AG04449 (cell line): Measurements from ENCODE around the gene PRR23E.

ENCODE experiments used
- CTCF ChIA-PET: fragments of 350-600 bp; formaldehyde crosslinking; extraction: SDS; loops from one replicate; lab custom pipeline; 2021; ENCODE audit warnings: antibody characterized with exemption; lab: Yijun Ruan, JAX
- POLR2A ChIA-PET: fragments of 400-600, 350-600 bp; formaldehyde crosslinking; extraction: SDS; loops from one replicate; lab custom pipeline; 2020; ENCODE audit warnings: antibody characterized with exemption, inconsistent platforms; lab: Yijun Ruan, JAX
- DNase-seq: peaks from one replicate; pipeline ENCODE4 v3.0.0-alpha.2; 2010; ENCODE audit warnings: low read depth, low spot score
- H3K4me3 ChIP-seq: 2 replicates; pipeline ENCODE4 v1.5.1; 2011; ENCODE audit warnings: low read depth, mild to moderate bottlenecking, control low read depth, low read length
- CTCF ChIP-seq: IDR thresholded peaks from one replicate; pipeline ENCODE4 v1.5.1; 2011; ENCODE audit warnings: mild to moderate bottlenecking, moderate library complexity, low read length, control low read depth, inconsistent platforms; ENCODE audit not compliant: insufficient read depth; ENCODE audit errors: missing control alignments

Gene PRR23E

DNA sequence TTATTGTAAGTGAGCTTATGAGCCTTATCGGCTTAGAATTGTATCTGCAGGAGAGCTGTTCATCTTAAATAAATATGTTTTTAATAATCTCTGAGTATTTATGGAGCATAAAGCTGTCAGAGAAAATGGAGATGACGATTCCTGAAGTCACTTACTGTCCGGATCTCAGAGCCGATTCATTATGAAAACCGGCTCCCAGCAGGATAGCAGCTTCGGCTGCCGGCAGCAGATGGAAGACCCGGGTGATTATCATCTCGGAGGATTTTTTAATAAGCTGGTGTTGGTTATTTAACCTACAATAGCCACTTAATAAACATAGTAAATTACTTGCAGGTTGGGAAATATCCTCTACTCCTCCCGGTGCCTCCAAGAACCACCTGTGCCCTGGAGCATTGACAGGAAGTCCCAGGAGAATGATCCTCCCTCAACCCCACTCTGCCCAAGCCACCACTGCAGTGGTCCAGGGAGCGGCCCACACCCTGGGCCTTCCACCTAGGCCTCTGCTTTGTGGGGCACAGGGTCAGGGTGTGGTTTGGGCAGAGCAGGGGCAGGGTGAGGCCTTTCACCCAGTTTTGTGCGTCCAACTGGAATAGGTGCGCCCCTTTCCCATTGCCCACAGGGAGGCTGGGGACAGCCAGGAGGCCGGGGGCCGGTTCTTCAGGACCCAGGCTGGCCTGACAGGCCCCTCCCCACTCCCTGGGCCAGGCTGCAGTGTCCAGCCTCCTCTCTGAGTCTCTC lies 42.2 kb upstream of the PRR23E start:
- ChIA-PET CTCF (no interaction called here), POLR2A (no interaction called here)
- TF ChIP-seq CTCF, result no peak
- DNase-seq, result no peak
- no peak overlapping the region for H3K4me3 ChIP-seq

- CTCF ChIA-PET, result no interaction called here
- TF ChIP-seq CTCF, result no peak
- no peak overlapping the region for H3K4me3 ChIP-seq
- no peak for DNase-seq
- POLR2A ChIA-PET, result no interaction called here
Observed at GRCh38 chr3:127151251-127151564, 41.7 kb upstream of the PRR23E start.

GRCh38 chr3:127151992-127152650 lies 40.8 kb upstream of the PRR23E start:
- CTCF ChIA-PET, result interaction anchor here (1.0 kb wide), 1 partner anchor 10 kb away, joined by 3 read pairs; no protein-coding TSS in a partner anchor
- no peak for DNase-seq
- POLR2A ChIA-PET, result interaction anchor here (0.5 to 1.0 kb wide), 2 partner anchors 21 to 169 kb away, joined by 3 read pairs; no protein-coding TSS in a partner anchor

DNA sequence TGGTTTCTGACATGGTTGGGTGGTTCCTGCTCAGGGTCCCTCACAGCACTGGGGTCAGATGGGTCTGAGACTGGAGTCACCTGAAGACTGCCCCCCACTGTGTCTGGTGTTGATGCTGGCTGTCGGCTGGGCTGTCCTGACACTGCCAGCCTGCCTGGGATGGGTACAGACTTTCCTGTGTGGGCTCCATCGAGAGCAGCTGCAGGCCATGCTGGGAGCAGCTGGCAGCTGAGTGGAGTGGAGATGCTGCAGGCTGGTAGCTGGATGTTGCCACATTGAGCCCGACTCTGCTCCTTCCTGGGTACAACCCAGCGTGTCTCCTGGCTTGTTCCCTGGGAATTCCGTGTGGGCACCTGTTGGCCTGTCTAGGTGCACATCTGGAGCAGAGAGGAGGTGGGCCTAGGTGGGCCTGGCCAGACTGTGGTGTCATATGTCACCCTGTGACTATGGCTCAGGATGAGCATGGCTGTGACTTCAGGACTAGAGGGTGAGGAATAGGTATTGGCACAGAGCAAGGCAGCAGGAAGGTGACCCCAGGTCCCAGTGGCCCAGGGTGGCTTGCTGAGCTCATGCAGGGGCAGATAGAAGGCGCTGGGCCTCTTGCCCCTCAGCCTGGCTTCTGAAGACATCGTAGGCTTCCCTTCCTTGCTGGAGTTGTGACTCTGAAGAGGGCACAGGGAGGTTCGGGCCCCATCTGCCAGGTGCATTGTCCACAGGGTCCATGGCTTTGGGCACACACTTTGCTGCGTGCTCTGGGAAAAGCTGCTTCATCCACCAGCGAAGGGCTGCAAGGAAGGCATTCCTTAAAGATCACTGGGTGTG lies 40.0 kb upstream of the PRR23E start:
- no peak for TF ChIP-seq CTCF
- POLR2A ChIA-PET, result interaction anchor here (0.5 to 1.0 kb wide), 2 partner anchors 21 to 168 kb away, joined by 3 read pairs; no protein-coding TSS in a partner anchor
- DNase-seq, result no peak
- H3K4me3 ChIP-seq, result no peak overlapping the region
- CTCF ChIA-PET, result interaction anchor here (1.0 kb wide), 1 partner anchor 11 kb away, joined by 3 read pairs; no protein-coding TSS in a partner anchor

More at GRCh38 chr3:127151992-127152650, 40.8 kb upstream of the PRR23E start:
- TF ChIP-seq CTCF, result no peak
- H3K4me3 ChIP-seq, result no peak overlapping the region

DNA sequence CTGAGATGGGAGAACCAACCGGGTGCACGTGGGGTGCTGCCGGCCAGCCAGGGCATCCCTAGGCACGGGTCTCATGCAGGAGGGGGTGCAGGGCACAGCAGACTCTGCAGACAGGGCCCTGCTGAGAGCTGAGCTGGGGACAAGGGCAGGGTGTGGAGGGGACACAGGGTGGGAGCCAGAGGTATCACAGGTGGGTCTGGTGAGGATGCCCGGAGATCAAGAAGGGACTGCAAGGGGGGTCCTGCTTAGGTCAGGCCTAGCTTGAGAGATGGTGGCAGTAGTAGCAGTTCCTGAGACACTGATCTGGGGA lies 39.5 kb upstream of the PRR23E start:
- no peak for TF ChIP-seq CTCF
- ChIA-PET POLR2A (no interaction called here), CTCF (no interaction called here)
- no peak overlapping the region for H3K4me3 ChIP-seq
- no peak for DNase-seq
